Fibroblast of pulmonary artery (primary cell): ENCODE results near the gene WARS2.

Source experiments
- DNase-seq: peaks from one replicate; pipeline ENCODE4 v3.0.0-alpha.2; 2010; ENCODE audit warnings: low read depth
- H3K4me3 ChIP-seq: replicated peaks from 2 replicates; pipeline ENCODE4 v1.5.1; 2011; ENCODE audit warnings: low read depth, mild to moderate bottlenecking, control low read depth, low read length, moderate library complexity
- TF ChIP-seq, protein P1 (sequence below): IDR thresholded peaks from 2 replicates; pipeline ENCODE4 v1.5.1; 2011; ENCODE audit warnings: mild to moderate bottlenecking, control low read depth, low read length, inconsistent platforms; ENCODE audit errors: missing control alignments

The WARS2 gene

DNA sequence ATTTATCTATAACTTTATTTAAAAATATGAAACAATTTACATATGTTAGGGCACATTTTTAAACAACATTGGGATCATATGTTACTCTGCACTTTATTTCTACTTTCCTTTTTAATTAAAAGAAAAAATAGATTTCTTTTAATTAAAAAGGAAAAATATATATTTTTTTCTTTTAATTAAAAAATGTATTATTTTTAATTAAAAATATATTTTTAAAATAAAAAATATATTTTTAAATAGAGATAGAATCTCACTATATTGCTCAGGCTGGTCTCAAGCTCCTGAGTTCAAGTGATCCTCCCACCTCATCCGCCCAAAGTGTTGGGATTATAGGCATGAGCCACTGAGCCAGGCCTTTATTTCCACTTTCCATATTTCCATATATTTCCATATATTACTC is 36.7 kb downstream of the WARS2 start:
- TF ChIP-seq, protein P1, sequence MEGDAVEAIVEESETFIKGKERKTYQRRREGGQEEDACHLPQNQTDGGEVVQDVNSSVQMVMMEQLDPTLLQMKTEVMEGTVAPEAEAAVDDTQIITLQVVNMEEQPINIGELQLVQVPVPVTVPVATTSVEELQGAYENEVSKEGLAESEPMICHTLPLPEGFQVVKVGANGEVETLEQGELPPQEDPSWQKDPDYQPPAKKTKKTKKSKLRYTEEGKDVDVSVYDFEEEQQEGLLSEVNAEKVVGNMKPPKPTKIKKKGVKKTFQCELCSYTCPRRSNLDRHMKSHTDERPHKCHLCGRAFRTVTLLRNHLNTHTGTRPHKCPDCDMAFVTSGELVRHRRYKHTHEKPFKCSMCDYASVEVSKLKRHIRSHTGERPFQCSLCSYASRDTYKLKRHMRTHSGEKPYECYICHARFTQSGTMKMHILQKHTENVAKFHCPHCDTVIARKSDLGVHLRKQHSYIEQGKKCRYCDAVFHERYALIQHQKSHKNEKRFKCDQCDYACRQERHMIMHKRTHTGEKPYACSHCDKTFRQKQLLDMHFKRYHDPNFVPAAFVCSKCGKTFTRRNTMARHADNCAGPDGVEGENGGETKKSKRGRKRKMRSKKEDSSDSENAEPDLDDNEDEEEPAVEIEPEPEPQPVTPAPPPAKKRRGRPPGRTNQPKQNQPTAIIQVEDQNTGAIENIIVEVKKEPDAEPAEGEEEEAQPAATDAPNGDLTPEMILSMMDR, result no peak
- no peak for DNase-seq

DNA sequence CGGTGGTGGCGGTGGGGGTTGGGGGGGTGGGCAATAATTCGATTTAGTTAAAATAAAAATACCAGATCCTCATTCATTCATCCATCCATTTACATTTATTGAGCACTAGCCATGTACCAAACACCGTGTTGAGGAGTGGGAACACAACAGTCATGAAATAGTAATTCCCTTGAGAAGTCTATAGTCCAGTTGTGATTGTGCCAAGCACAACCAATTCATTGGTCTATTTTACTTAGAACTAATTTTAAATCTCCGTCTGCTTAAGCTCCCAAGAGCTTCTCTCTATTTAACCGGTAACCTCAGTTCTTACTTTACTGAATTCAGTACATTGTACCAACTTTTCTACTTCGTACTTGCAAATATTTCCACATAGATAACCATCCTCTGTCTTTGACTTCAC is 38.4 kb downstream of the WARS2 start:
- no peak overlapping the region for H3K4me3 ChIP-seq
- DNase-seq, result no peak
- TF ChIP-seq, protein P1, result no peak

More for the DNA sequence above, 36.7 kb downstream of the WARS2 start:
- H3K4me3 ChIP-seq, result no peak overlapping the region

DNA sequence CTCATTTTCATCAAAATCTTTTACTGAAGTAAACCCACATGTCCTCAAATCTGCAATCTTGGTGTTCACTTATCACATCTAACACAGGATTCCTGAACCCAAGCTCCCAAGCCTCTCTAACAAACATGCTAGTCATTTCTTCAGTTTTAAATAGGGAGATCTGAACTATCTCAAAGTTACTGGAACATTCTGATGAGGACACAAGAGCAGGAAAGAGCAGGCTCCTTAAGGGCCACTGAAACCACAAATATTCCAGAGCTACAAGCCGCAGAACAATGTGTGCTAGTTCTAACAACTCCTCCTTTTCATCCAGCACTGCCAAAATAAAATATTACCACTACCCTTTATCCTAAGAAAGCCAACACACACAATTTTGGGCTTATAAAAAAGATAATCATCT is 38.9 kb downstream of the WARS2 start:
- no peak overlapping the region for H3K4me3 ChIP-seq
- peak; percentile 85 for DNase-seq
- TF ChIP-seq, protein P1, result no peak

DNA sequence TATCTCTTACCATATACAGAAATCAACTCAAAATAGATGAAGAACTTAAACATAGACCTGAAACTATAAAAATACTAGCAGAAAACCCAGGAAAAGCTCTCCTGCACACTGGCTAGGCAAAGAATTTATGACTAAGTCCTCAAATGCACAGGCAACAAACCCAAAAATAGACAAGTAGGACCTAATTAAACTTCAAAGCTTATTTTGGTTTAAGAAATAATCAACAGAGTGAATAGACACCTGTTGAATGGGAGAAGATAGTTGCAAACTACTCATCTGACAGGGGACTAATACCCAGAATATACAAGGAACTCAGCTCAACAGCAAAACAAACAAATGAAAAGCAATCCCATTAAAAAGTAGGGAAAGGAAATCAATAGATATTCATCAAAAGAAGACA is 40.7 kb downstream of the WARS2 start:
- TF ChIP-seq, protein P1, result no peak

DNA sequence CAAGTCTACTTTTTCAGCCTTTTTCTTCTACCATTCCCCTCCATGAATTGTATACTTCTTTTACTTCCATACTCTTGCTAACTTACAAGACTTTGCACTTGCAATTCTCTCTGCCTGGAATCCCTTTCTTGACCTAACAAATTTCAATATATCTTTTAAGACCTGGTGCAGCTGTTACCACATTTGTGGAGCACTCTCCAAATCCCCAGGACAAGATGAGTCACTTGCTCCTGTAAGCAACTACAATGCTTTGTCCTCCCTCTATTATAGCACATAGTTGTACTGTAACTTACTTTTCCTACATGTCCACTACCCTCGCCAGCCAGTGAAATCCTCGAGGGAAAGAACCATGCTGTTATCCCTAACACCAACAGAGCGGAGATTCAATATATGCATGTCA is 43.1 kb downstream of the WARS2 start:
- no peak overlapping the region for H3K4me3 ChIP-seq
- TF ChIP-seq, protein P1, result no peak
- peak; percentile 65 for DNase-seq

More for the DNA sequence above, 40.7 kb downstream of the WARS2 start:
- H3K4me3 ChIP-seq, result no peak overlapping the region
- DNase-seq, result no peak

DNA sequence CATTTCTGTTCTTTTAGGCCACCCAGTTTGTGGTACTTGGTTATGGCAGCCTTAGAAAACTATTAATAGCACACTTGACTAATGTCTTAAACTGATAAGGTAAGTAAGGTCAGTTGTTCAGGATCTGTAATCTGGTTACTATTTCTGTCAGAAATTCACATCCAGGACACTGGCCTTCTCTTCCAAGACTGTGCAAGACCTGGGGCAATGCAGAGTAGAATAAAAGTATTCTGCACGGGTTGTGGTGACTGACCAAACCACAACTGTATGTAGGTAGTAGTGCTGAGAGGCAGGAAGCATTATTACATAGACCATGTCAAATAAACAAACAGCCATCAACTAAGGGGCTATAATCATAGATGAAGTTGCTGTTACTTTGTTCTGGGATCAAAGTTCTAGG is 46.7 kb downstream of the WARS2 start:
- TF ChIP-seq, protein P1, result no peak
- DNase-seq, result no peak
- no peak overlapping the region for H3K4me3 ChIP-seq

DNA sequence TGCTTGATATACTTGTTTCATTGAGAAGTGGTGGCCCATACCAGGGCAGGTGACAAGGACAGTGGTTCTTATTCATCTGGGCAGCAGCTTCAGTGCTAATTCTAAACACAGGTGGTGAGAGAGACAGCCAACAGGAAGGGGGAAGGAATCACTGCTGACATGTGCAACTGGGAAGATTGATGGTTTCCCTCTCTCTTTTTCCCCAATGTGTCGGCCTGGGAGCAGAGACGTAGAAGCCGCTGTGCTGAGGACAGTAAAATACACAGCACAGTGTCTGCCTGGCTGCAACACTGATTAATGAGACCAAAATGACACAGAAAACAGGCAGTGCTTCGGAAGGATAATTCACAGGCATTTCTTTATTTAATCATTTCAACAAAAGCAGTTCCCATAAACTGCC is 48.8 kb downstream of the WARS2 start:
- no peak for DNase-seq
- TF ChIP-seq, protein P1, result no peak
- H3K4me3 ChIP-seq, result no peak overlapping the region
